RWPE2 (cell line): ENCODE results near the gene TAF4.
"Not testable (repeated sequence)": the region's sequence is repeated elsewhere in the genome, so short reads cannot be mapped to it uniquely, and the experiment has no call there.

Source experiments
- ATAC-seq: fragments of 200-7000 bp; cut with Tn5 transposase; 3 replicates; pipeline ENCODE4 v1.9.1; 2021; ENCODE audit warnings: low read depth
- DNase-seq: peaks from one replicate; pipeline ENCODE4 v3.0.0-alpha.2; 2020; ENCODE audit warnings: low spot score
- H3K27ac ChIP-seq: fragments of 450-650 bp; 2 replicates; pipeline ENCODE4 v1.5.1; 2017; ENCODE audit warnings: mild to moderate bottlenecking; ENCODE audit not compliant: poor library complexity, severe bottlenecking
- H3K27me3 ChIP-seq: fragments of 250-450 bp; sonication (Bioruptor Pico); 2 replicates; pipeline ENCODE4 v1.5.1; 2021; ENCODE audit warnings: mild to moderate bottlenecking, moderate library complexity; ENCODE audit not compliant: insufficient read depth, poor library complexity, severe bottlenecking
- H3K36me3 ChIP-seq: fragments of 250-450 bp; sonication (Bioruptor Pico); 2 replicates; pipeline ENCODE4 v1.5.1; 2020; ENCODE audit warnings: low read depth, mild to moderate bottlenecking, moderate library complexity
- H3K4me1 ChIP-seq: fragments of 250-450 bp; sonication (Bioruptor Pico); 2 replicates; pipeline ENCODE4 v1.5.1; 2021; ENCODE audit warnings: mild to moderate bottlenecking, moderate library complexity; ENCODE audit not compliant: insufficient read depth, poor library complexity, severe bottlenecking
- H3K4me3 ChIP-seq: fragments of 250-450 bp; sonication (Bioruptor Pico); 2 replicates; pipeline ENCODE4 v1.5.1; 2021; ENCODE audit warnings: mild to moderate bottlenecking, moderate library complexity; ENCODE audit not compliant: severe bottlenecking
- H3K9me3 ChIP-seq: fragments of 250-450 bp; sonication (Bioruptor Pico); 2 replicates; pipeline ENCODE4 v1.5.1; 2021; ENCODE audit warnings: mild to moderate bottlenecking, moderate library complexity; ENCODE audit not compliant: severe bottlenecking
- CTCF ChIP-seq: fragments of 450-650 bp; IDR thresholded peaks from one replicate; pipeline ENCODE4 v1.5.1; 2017; ENCODE audit warnings: mild to moderate bottlenecking, moderate library complexity; ENCODE audit not compliant: poor library complexity, severe bottlenecking

Gene TAF4

GRCh38 chr20:62080249-62080990 is 14.7 kb upstream of the TAF4 start:
- TF ChIP-seq CTCF, result no peak
- Histone ChIP-seq H3K9me3 (peaks cover 13% of the 10 kb centered on the region), H3K27me3 (peaks cover 4% of the 10 kb centered on the region), H3K4me1 (no peaks in the 10 kb centered on the region), H3K4me3 (no peak overlapping the region), H3K36me3 (no peaks in the 10 kb centered on the region), H3K27ac (no peak overlapping the region)
- ATAC-seq (peak; percentile 26; the same call in 2 of the 3 replicates), DNase-seq (no peak)

DNA sequence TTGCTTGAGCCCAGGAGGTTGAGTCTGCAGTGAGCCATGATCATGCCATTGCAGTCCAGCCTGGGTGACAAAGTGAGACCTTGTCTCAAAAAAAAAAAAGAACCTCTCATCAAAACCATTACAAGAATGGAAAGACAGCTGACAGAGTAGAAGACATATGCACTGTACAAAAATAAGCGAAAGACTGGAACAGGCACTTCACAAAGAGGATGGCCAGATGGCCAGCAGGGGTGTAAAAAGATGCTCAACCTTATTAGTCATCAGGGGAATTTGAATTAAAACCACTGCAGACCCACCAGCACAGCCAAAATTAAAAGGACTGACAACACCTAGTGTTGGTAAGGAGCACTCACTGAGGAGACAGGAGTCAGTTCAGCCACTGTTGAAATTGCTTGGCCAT is 13.5 kb upstream of the TAF4 start:
- peaks cover 18% of the 10 kb centered on the region for H3K9me3 ChIP-seq
- H3K27ac ChIP-seq, result no peak overlapping the region
- peaks cover 4% of the 10 kb centered on the region for H3K27me3 ChIP-seq
- no peak overlapping the region for H3K4me3 ChIP-seq
- ATAC-seq, result no peak
- no peak for DNase-seq
- TF ChIP-seq CTCF, result no peak
- no peaks in the 10 kb centered on the region for H3K4me1 ChIP-seq
- no peaks in the 10 kb centered on the region for H3K36me3 ChIP-seq

- no peaks in the 10 kb centered on the region for H3K4me1 ChIP-seq
- peaks cover 27% of the 10 kb centered on the region for H3K9me3 ChIP-seq
- DNase-seq, result no peak
- H3K27ac ChIP-seq, result no peak overlapping the region
- ATAC-seq, result no peak
- no peaks in the 10 kb centered on the region for H3K27me3 ChIP-seq
- no peaks in the 10 kb centered on the region for H3K36me3 ChIP-seq
- no peak overlapping the region for H3K4me3 ChIP-seq
- no peak for TF ChIP-seq CTCF
These were observed 7.6 kb upstream of the TAF4 start for GRCh38 chr20:62073323-62073722.

DNA sequence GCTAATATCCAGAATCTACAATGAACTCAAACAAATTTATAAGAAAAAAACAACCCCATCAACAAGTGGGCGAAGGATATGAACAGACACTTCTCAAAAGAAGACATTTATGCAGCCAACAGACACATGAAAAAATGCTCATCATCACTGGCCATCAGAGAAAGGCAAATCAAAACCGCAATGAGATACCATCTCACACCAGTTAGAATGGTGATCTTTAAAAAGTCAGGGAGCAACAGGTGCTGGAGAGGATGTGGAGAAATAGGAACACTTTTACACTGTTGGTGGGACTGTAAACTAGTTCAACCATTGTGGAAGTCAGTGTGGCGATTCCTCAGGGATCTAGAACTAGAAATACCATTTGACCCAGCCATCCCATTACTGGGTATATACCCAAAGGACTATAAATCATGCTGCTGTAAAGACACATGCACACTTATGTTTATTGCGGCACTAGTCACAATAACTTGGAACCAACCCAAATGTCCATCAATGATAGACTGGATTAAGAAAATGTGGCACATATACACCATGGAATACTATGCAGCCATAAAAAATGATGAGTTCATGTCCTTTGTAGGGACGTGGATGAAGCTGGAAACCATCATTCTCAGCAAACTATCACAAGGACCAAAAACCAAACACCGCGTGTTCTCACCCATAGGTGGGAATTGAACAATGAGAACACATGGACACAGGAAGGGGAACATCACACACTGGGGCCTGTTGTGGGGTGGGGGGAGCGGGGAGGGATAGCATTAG is 6.2 kb upstream of the TAF4 start:
- H3K27ac ChIP-seq, H3K27me3 ChIP-seq, ATAC-seq, H3K36me3 ChIP-seq, H3K4me3 ChIP-seq, H3K4me1 ChIP-seq, DNase-seq: not testable (repeated sequence)
- H3K9me3 ChIP-seq, result peaks cover 26% of the 10 kb centered on the region

GRCh38 chr20:62069741-62070216 is 4.1 kb upstream of the TAF4 start:
- DNase-seq, result no peak
- Histone ChIP-seq H3K27ac (no peak overlapping the region), H3K9me3 (peaks cover 9% of the 10 kb centered on the region), H3K4me3 (no peak overlapping the region), H3K27me3 (no peaks in the 10 kb centered on the region), H3K36me3 (no peaks in the 10 kb centered on the region), H3K4me1 (peaks cover 7% of the 10 kb centered on the region)
- ATAC-seq, result 0 out of 3 replicates have a peak, but pooled peaks have one; percentile 6
- no peak for TF ChIP-seq CTCF
